Upper lobe of right lung (tissue), 1 donor: ENCODE measurements around the gene CGNL1. TPM values are rescaled to one million over a fixed set of nuclear protein-coding genes. Genes with fewer than 3 reads are reported as not detected.

ENCODE experiments used
- ATAC-seq: fragments of 200-7000 bp; cut with Tn5 transposase; one replicate; pipeline ENCODE4 v1.9.1; 2020; ENCODE audit warnings: mild to moderate bottlenecking, moderate library complexity
- DNase-seq: peaks from one replicate; pipeline ENCODE4 v3.0.0-alpha.2; 2020
- H3K27ac ChIP-seq: fragments of 200-600 bp; one replicate; pipeline ENCODE4 v1.8.0; 2022
- H3K27me3 ChIP-seq: fragments of 200-600 bp; one replicate; pipeline ENCODE4 v1.8.0; 2022; ENCODE audit warnings: mild to moderate bottlenecking
- H3K36me3 ChIP-seq: fragments of 200-600 bp; one replicate; pipeline ENCODE4 v1.8.0; 2022
- H3K4me1 ChIP-seq: fragments of 200-600 bp; one replicate; pipeline ENCODE4 v1.8.0; 2022
- H3K4me3 ChIP-seq: fragments of 200-600 bp; one replicate; pipeline ENCODE4 v1.8.0; 2022; ENCODE audit warnings: mild to moderate bottlenecking
- H3K9me3 ChIP-seq: fragments of 200-600 bp; one replicate; pipeline ENCODE4 v1.8.0; 2022
- CTCF ChIP-seq: fragments of 200-600 bp; IDR thresholded peaks from one replicate; pipeline ENCODE4 v1.8.0; 2022; ENCODE audit warnings: antibody characterized with exemption
- intact Hi-C: fragments of 100-400 bp; cut with DNase I; formaldehyde crosslinking; loops from one replicate; pipeline ENCODE4 v1.11.0; 2022
- total RNA-seq: library from RNA; stranded (reverse); fragmentation: NEBNext Ultra II Directional; extraction: Animal tissue kit (Norgen Biotek cat#: 25700); gene quantifications from one replicate; pipeline ENCODE4 v1.2.1, GENCODE V29; 2021
- donor health status: DM: no; HTN: yes; CAD: no; lungs with severe emphysema.

CGNL1 gene
- total RNA-seq, 1 donor from 2014 or later: 54.9 TPM

GRCh38 chr15:57354436-57355123, 21.7 kb upstream of the CGNL1 start:
- ATAC-seq (no peak), DNase-seq (no peak)
- H3K4me1 ChIP-seq: no peaks in the 10 kb centered on the region
- no peaks in the 10 kb centered on the region for H3K27me3 ChIP-seq
- H3K4me3 ChIP-seq: no peak overlapping the region
- intact Hi-C loops: no loop called here
- TF ChIP-seq CTCF: no peak
- H3K36me3 ChIP-seq: no peaks in the 10 kb centered on the region
- no peaks in the 10 kb centered on the region for H3K9me3 ChIP-seq
- no peak overlapping the region for H3K27ac ChIP-seq

- intact Hi-C loops: no loop called here
- no peak for TF ChIP-seq CTCF
- Histone ChIP-seq H3K9me3 (no peaks in the 10 kb centered on the region), H3K27me3 (no peaks in the 10 kb centered on the region), H3K4me1 (no peaks in the 10 kb centered on the region), H3K27ac (no peak overlapping the region), H3K36me3 (no peaks in the 10 kb centered on the region), H3K4me3 (no peak overlapping the region)
- ATAC-seq (no peak), DNase-seq (no peak)
Measured at GRCh38 chr15:57355259-57355658, 21.0 kb upstream of the CGNL1 start.

- Histone ChIP-seq H3K4me1 (no peaks in the 10 kb centered on the region), H3K9me3 (no peaks in the 10 kb centered on the region), H3K27me3 (no peaks in the 10 kb centered on the region), H3K4me3 (no peak overlapping the region), H3K36me3 (no peaks in the 10 kb centered on the region), H3K27ac (no peak overlapping the region)
- intact Hi-C loops: no loop called here
- TF ChIP-seq CTCF: no peak
- DNase-seq (no peak), ATAC-seq (no peak)
Measured at GRCh38 chr15:57356178-57356577, 20.1 kb upstream of the CGNL1 start.

GRCh38 chr15:57356636-57357035, 19.7 kb upstream of the CGNL1 start:
- no peaks in the 10 kb centered on the region for H3K36me3 ChIP-seq
- H3K27ac ChIP-seq: no peak overlapping the region
- peak; percentile 74 for ATAC-seq
- no peaks in the 10 kb centered on the region for H3K27me3 ChIP-seq
- intact Hi-C loops: no loop called here
- TF ChIP-seq CTCF: no peak
- DNase-seq: no peak
- H3K4me1 ChIP-seq: no peaks in the 10 kb centered on the region
- H3K4me3 ChIP-seq: no peak overlapping the region
- no peaks in the 10 kb centered on the region for H3K9me3 ChIP-seq

GRCh38 chr15:57357799-57358198, 18.5 kb upstream of the CGNL1 start:
- Histone ChIP-seq H3K4me1 (no peaks in the 10 kb centered on the region), H3K27ac (no peak overlapping the region), H3K4me3 (no peak overlapping the region), H3K27me3 (no peaks in the 10 kb centered on the region), H3K36me3 (no peaks in the 10 kb centered on the region), H3K9me3 (no peaks in the 10 kb centered on the region)
- DNase-seq (no peak), ATAC-seq (no peak)
- intact Hi-C loops: no loop called here
- no peak for TF ChIP-seq CTCF

GRCh38 chr15:57358571-57358970, 17.7 kb upstream of the CGNL1 start:
- no peak overlapping the region for H3K27ac ChIP-seq
- no peaks in the 10 kb centered on the region for H3K36me3 ChIP-seq
- no peak for ATAC-seq
- H3K4me1 ChIP-seq: no peaks in the 10 kb centered on the region
- H3K27me3 ChIP-seq: no peaks in the 10 kb centered on the region
- DNase-seq: no peak
- no peak for TF ChIP-seq CTCF
- intact Hi-C loops: no loop called here
- no peak overlapping the region for H3K4me3 ChIP-seq
- no peaks in the 10 kb centered on the region for H3K9me3 ChIP-seq
